Mammary epithelial cell (primary cell): ENCODE measurements around the gene SLC2A9.

ENCODE experiments used
- EZH2 ChIP-seq: IDR thresholded peaks from 2 replicates; pipeline ENCODE4 v1.6.1; 2012; ENCODE audit warnings: low read length, inconsistent platforms, borderline replicate concordance
- TF ChIP-seq, protein P1 (sequence below), 2 donors: IDR thresholded peaks in 1 of 2; conservative IDR thresholded peaks in 1 of 2; 2 replicates each; pipeline ENCODE4 v1.5.1; 2011 to 2012; ENCODE audit warnings: inconsistent platforms in 2 of 2, low read length in 2 of 2, mild to moderate bottlenecking in 2 of 2, control low read depth in 1 of 2, low read depth in 1 of 2; ENCODE audit not compliant: insufficient read depth in 1 of 2; ENCODE audit errors: extremely low read depth in 1 of 2

- TF ChIP-seq, protein P1, sequence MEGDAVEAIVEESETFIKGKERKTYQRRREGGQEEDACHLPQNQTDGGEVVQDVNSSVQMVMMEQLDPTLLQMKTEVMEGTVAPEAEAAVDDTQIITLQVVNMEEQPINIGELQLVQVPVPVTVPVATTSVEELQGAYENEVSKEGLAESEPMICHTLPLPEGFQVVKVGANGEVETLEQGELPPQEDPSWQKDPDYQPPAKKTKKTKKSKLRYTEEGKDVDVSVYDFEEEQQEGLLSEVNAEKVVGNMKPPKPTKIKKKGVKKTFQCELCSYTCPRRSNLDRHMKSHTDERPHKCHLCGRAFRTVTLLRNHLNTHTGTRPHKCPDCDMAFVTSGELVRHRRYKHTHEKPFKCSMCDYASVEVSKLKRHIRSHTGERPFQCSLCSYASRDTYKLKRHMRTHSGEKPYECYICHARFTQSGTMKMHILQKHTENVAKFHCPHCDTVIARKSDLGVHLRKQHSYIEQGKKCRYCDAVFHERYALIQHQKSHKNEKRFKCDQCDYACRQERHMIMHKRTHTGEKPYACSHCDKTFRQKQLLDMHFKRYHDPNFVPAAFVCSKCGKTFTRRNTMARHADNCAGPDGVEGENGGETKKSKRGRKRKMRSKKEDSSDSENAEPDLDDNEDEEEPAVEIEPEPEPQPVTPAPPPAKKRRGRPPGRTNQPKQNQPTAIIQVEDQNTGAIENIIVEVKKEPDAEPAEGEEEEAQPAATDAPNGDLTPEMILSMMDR (conservative IDR thresholded peaks at IDR 0.05 in 1 of 2, IDR thresholded peaks at IDR 0.05 in 1 of 2; ENCODE audit: extremely low read depth in 1 of 2, insufficient read depth in 1 of 2, low read depth in 1 of 2, low read length in 2 of 2), result no peak
- TF ChIP-seq EZH2, result no peak
Observed at GRCh38 chr4:10007793-10008608, 13.3 kb downstream of the SLC2A9 start.
